Measurements from ENCODE around the gene RELL1.

The RELL1 gene

GRCh38 chr4:37590016-37590415, 96.2 kb downstream of the RELL1 start:
- no peak for TF ChIP-seq ZNF501 (tag by site-specific recombination; IDR thresholded peaks at IDR 0.05)
- TF ChIP-seq, protein P1, sequence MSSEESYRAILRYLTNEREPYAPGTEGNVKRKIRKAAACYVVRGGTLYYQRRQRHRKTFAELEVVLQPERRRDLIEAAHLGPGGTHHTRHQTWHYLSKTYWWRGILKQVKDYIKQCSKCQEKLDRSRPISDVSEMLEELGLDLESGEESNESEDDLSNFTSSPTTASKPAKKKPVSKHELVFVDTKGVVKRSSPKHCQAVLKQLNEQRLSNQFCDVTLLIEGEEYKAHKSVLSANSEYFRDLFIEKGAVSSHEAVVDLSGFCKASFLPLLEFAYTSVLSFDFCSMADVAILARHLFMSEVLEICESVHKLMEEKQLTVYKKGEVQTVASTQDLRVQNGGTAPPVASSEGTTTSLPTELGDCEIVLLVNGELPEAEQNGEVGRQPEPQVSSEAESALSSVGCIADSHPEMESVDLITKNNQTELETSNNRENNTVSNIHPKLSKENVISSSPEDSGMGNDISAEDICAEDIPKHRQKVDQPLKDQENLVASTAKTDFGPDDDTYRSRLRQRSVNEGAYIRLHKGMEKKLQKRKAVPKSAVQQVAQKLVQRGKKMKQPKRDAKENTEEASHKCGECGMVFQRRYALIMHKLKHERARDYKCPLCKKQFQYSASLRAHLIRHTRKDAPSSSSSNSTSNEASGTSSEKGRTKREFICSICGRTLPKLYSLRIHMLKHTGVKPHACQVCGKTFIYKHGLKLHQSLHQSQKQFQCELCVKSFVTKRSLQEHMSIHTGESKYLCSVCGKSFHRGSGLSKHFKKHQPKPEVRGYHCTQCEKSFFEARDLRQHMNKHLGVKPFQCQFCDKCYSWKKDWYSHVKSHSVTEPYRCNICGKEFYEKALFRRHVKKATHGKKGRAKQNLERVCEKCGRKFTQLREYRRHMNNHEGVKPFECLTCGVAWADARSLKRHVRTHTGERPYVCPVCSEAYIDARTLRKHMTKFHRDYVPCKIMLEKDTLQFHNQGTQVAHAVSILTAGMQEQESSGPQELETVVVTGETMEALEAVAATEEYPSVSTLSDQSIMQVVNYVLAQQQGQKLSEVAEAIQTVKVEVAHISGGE (tag by site-specific recombination; conservative IDR thresholded peaks at IDR 0.05; ENCODE audit: low read depth): no peak
- TF ChIP-seq ZNF585B (tag by site-specific recombination; IDR thresholded peaks at IDR 0.05): no peak
- no peak for TF ChIP-seq HOXD13 (CRISPR knock-in tag; IDR thresholded peaks at IDR 0.05; ENCODE audit: borderline replicate concordance)
- TF ChIP-seq ZBTB6 (tag by site-specific recombination; IDR thresholded peaks at IDR 0.05): no peak
- TF ChIP-seq ZNF311 (tag by site-specific recombination; IDR thresholded peaks at IDR 0.05; ENCODE audit: borderline replicate concordance): no peak
- TF ChIP-seq ZBTB20 (tag by site-specific recombination; IDR thresholded peaks at IDR 0.05): no peak
- no peak for TF ChIP-seq ZNF621 (tag by site-specific recombination; IDR thresholded peaks at IDR 0.05)
- no peak for TF ChIP-seq ZNF747 (tag by site-specific recombination; IDR thresholded peaks at IDR 0.05)
- TF ChIP-seq ZNF112 (tag by site-specific recombination; IDR thresholded peaks at IDR 0.05): no peak
- TF ChIP-seq BCL11B (tag by site-specific recombination; IDR thresholded peaks at IDR 0.05; ENCODE audit: low read depth): no peak
- no peak for TF ChIP-seq ZNF518A (tag by site-specific recombination; conservative IDR thresholded peaks at IDR 0.05; ENCODE audit: low read depth)
- TF ChIP-seq ZNF677 (tag by site-specific recombination; IDR thresholded peaks at IDR 0.05): no peak
- TF ChIP-seq ZNF223 (tag by site-specific recombination; IDR thresholded peaks at IDR 0.05): no peak
- TF ChIP-seq, protein P2, sequence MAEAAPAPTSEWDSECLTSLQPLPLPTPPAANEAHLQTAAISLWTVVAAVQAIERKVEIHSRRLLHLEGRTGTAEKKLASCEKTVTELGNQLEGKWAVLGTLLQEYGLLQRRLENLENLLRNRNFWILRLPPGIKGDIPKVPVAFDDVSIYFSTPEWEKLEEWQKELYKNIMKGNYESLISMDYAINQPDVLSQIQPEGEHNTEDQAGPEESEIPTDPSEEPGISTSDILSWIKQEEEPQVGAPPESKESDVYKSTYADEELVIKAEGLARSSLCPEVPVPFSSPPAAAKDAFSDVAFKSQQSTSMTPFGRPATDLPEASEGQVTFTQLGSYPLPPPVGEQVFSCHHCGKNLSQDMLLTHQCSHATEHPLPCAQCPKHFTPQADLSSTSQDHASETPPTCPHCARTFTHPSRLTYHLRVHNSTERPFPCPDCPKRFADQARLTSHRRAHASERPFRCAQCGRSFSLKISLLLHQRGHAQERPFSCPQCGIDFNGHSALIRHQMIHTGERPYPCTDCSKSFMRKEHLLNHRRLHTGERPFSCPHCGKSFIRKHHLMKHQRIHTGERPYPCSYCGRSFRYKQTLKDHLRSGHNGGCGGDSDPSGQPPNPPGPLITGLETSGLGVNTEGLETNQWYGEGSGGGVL (tag by site-specific recombination; IDR thresholded peaks at IDR 0.05): no peak
- TF ChIP-seq ZNF292 (tag by site-specific recombination; IDR thresholded peaks at IDR 0.05; ENCODE audit: borderline replicate concordance, low read depth): no peak
- no peak for TF ChIP-seq ZNF132 (tag by site-specific recombination; IDR thresholded peaks at IDR 0.05; ENCODE audit: borderline replicate concordance)
- no peak for TF ChIP-seq ZBTB17 (tag by site-specific recombination; IDR thresholded peaks at IDR 0.05)
- no peak for TF ChIP-seq GLI4 (tag by site-specific recombination; IDR thresholded peaks at IDR 0.05)
- ChIA-PET POLR2A (no interaction called here), CTCF (no interaction called here)
- Histone ChIP-seq H3K4me1 (ENCODE audit: control insufficient read depth, insufficient read depth, low read length) (no peaks in the 10 kb centered on the region), H3K27ac (ENCODE audit: extremely low read depth, low read depth, low read length) (no peak overlapping the region), H3K36me3 (ENCODE audit: control insufficient read depth in 2 of 2, insufficient read depth in 1 of 2, low read length in 2 of 2) (no peaks in the 10 kb centered on the region), H3K4me3 (ENCODE audit: low read depth, low read length) (no peak overlapping the region), H3K9me3 (ENCODE audit: control insufficient read depth, insufficient read depth, low read depth, low read length) (no peaks in the 10 kb centered on the region)
